H1 (cell line): ENCODE results near the gene ANAPC2. TPM values are rescaled to one million over a fixed set of nuclear protein-coding genes. Genes with fewer than 3 reads are reported as not detected.
A peak's percentile ranks its signal among the peaks of the same experiment; 100 is the strongest.

ENCODE experiments used
- CTCF ChIA-PET: fragments of 300-600 bp; sonication (Branson Sonifier 250); formaldehyde crosslinking; loops from one replicate; lab custom pipeline; 2021; ENCODE audit not compliant: partially characterized antibody; lab: Charles Lee
- POLR2A ChIA-PET: fragments of 300-600 bp; sonication (Branson Sonifier 250); formaldehyde crosslinking; loops from one replicate; lab custom pipeline; 2021; ENCODE audit warnings: inconsistent platforms; ENCODE audit not compliant: partially characterized antibody; lab: Charles Lee
- DNase-seq, 2 experiments: peaks; one replicate each; pipeline versions ENCODE4 v3.0.0 to v3.0.0-alpha.2; 2010 to 2022; ENCODE audit warnings: low spot score in 2 of 2, low read depth in 1 of 2, mixed read lengths in 1 of 2
- FAIRE-seq: peaks from 2 replicates; lab custom pipeline; 2011; peaks lifted over from hg19 to GRCh38; lab: Jason Lieb, UNC
- H2AFZ ChIP-seq: 2 replicates; pipeline ENCODE4 v1.8.1; 2012; ENCODE audit warnings: low read length, inconsistent platforms
- H2AK5ac ChIP-seq: 2 replicates; pipeline ENCODE4 v1.6.1; 2013; ENCODE audit warnings: low read depth, low read length
- H2BK120ac ChIP-seq: replicated peaks from 2 replicates; pipeline ENCODE3; 2013; ENCODE audit warnings: low read depth, low read length, inconsistent platforms
- H2BK12ac ChIP-seq: 2 replicates; pipeline ENCODE4 v1.6.1; 2013; ENCODE audit warnings: low read depth, low read length
- H2BK15ac ChIP-seq: 2 replicates; pipeline ENCODE4 v1.6.1; 2013; ENCODE audit warnings: low read length
- H2BK20ac ChIP-seq: 2 replicates; pipeline ENCODE4 v1.6.1; 2013; ENCODE audit warnings: low read length
- H2BK5ac ChIP-seq: 2 replicates; pipeline ENCODE4 v1.6.1; 2013; ENCODE audit warnings: low read depth, low read length
- H3K14ac ChIP-seq: 2 replicates; pipeline ENCODE4 v1.6.1; 2013; ENCODE audit warnings: inconsistent platforms; ENCODE audit not compliant: insufficient read length
- H3K18ac ChIP-seq: 2 replicates; pipeline ENCODE4 v1.6.1; 2013; ENCODE audit warnings: low read length; ENCODE audit errors: extremely low read depth
- H3K23ac ChIP-seq: 2 replicates; pipeline ENCODE4 v1.6.1; 2013; ENCODE audit warnings: inconsistent platforms; ENCODE audit not compliant: insufficient read length
- H3K23me2 ChIP-seq: 2 replicates; pipeline ENCODE4 v1.6.1; 2013; ENCODE audit warnings: low read depth, low read length
- H3K27ac ChIP-seq: 2 replicates; pipeline ENCODE4 v1.6.1; 2011; ENCODE audit warnings: low read depth, low read length, inconsistent platforms
- H3K27me3 ChIP-seq, 4 experiments: replicated peaks in 1 of 4; 1 replicate in 1 of 4; 2 replicates in 3 of 4; pipeline versions ENCODE4 v1.6.1 to v1.8.1; 2011 to 2013; ENCODE audit warnings: low read length in 3 of 4, mild to moderate bottlenecking in 3 of 4, inconsistent platforms in 2 of 4, mixed read lengths in 2 of 4, moderate library complexity in 1 of 4; ENCODE audit not compliant: control insufficient read depth in 3 of 4, insufficient read depth in 3 of 4; ENCODE audit errors: extremely low read depth in 1 of 4
- H3K36me3 ChIP-seq, 4 experiments: 2 replicates each; pipeline versions ENCODE4 v1.6.1 to v1.8.1; 2011 to 2013; ENCODE audit warnings: mild to moderate bottlenecking in 4 of 4, low read length in 3 of 4, moderate library complexity in 2 of 4, control low read depth in 1 of 4, inconsistent platforms in 1 of 4; ENCODE audit not compliant: insufficient read depth in 4 of 4, control insufficient read depth in 2 of 4
- H3K4ac ChIP-seq: replicated peaks from 2 replicates; pipeline ENCODE3; 2013; ENCODE audit warnings: low read length, low read depth, mixed read lengths, inconsistent platforms; ENCODE audit not compliant: insufficient read length
- H3K4me1 ChIP-seq, 4 experiments: replicated peaks in 1 of 4; 1 replicate in 1 of 4; 2 replicates in 3 of 4; pipeline versions ENCODE4 v1.6.1 to v1.8.1; 2011 to 2013; ENCODE audit warnings: low read length in 3 of 4, inconsistent platforms in 2 of 4, mixed read lengths in 1 of 4; ENCODE audit not compliant: insufficient read depth in 4 of 4, control insufficient read depth in 3 of 4
- H3K4me2 ChIP-seq, 2 experiments: 2 replicates each; pipeline versions ENCODE4 v1.6.1 to v1.8.1; 2011 to 2013; ENCODE audit warnings: low read depth in 2 of 2, low read length in 2 of 2, control low read depth in 1 of 2, inconsistent platforms in 1 of 2, mild to moderate bottlenecking in 1 of 2; ENCODE audit not compliant: insufficient read depth in 1 of 2
- H3K4me3 ChIP-seq, 4 experiments: fragments of 200-600, 300-600 bp in 1 of 4; sonication (generic), shearing (Covaris generic), sonication (Bioruptor Twin) in 1 of 4; 2 replicates each; pipeline versions ENCODE4 v1.5.1 to v1.8.1; 2011 to 2016; ENCODE audit warnings: low read length in 4 of 4, low read depth in 3 of 4, control low read depth in 2 of 4, inconsistent platforms in 2 of 4, mild to moderate bottlenecking in 2 of 4, mixed read lengths in 1 of 4, moderate library complexity in 1 of 4; ENCODE audit not compliant: insufficient read depth in 2 of 4; ENCODE audit errors: extremely low read depth in 1 of 4
- H3K56ac ChIP-seq: replicated peaks from 2 replicates; pipeline ENCODE3; 2013; ENCODE audit warnings: low read depth, mild to moderate bottlenecking, mixed read lengths, low read length, inconsistent platforms; ENCODE audit not compliant: insufficient read length
- H3K79me1 ChIP-seq: 2 replicates; pipeline ENCODE4 v1.6.1; 2013; ENCODE audit warnings: low read depth, low read length, control low read depth
- H3K79me2 ChIP-seq, 2 experiments: 2 replicates each; pipeline versions ENCODE4 v1.6.1 to v1.8.1; 2012 to 2013; ENCODE audit warnings: low read length in 2 of 2, mild to moderate bottlenecking in 2 of 2, inconsistent platforms in 1 of 2; ENCODE audit not compliant: insufficient read depth in 2 of 2, control insufficient read depth in 1 of 2
- H3K9ac ChIP-seq, 4 experiments: replicated peaks in 1 of 4; 1 replicate in 1 of 4; 2 replicates in 3 of 4; pipeline versions ENCODE4 v1.6.1 to v1.8.1; 2011 to 2013; ENCODE audit warnings: low read depth in 3 of 4, low read length in 3 of 4, control low read depth in 2 of 4, mild to moderate bottlenecking in 2 of 4, moderate library complexity in 2 of 4, inconsistent platforms in 1 of 4; ENCODE audit errors: extremely low read depth in 1 of 4
- H3K9me3 ChIP-seq, 2 experiments: 2 replicates each; pipeline versions ENCODE4 v1.6.1 to v1.8.1; 2012 to 2013; ENCODE audit warnings: mild to moderate bottlenecking in 2 of 2, moderate library complexity in 2 of 2, control low read depth in 1 of 2, inconsistent platforms in 1 of 2, low read depth in 1 of 2, low read length in 1 of 2, mixed read lengths in 1 of 2; ENCODE audit not compliant: insufficient read depth in 2 of 2
- H4K20me1 ChIP-seq, 2 experiments: replicated peaks in 1 of 2; 2 replicates each; pipeline versions ENCODE3 to v1.8.1; 2011 to 2013; ENCODE audit warnings: inconsistent platforms in 2 of 2, low read length in 2 of 2, mild to moderate bottlenecking in 1 of 2; ENCODE audit not compliant: insufficient read depth in 2 of 2, control insufficient read depth in 1 of 2
- H4K5ac ChIP-seq: 2 replicates; pipeline ENCODE4 v1.6.1; 2013; ENCODE audit warnings: low read length, low read depth, mixed read lengths, inconsistent platforms; ENCODE audit not compliant: insufficient read length
- H4K8ac ChIP-seq: 2 replicates; pipeline ENCODE4 v1.8.0; 2013; ENCODE audit warnings: mild to moderate bottlenecking, moderate library complexity, low read length, inconsistent platforms; ENCODE audit not compliant: insufficient read depth; ENCODE audit errors: extremely low read depth
- H4K91ac ChIP-seq: replicated peaks from 2 replicates; pipeline ENCODE3; 2013; ENCODE audit warnings: low read length, mixed read lengths, inconsistent platforms; ENCODE audit not compliant: insufficient read length
- CBX8 ChIP-seq: fragments of 300-800, 300-1000 bp; sonication (generic); IDR thresholded peaks from 2 replicates; pipeline ENCODE4 v1.7.1; 2016; ENCODE audit warnings: low read depth, low read length, borderline replicate concordance
- CREB1 ChIP-seq: IDR thresholded peaks from 2 replicates; pipeline ENCODE4 v1.6.1; 2012; ENCODE audit warnings: inconsistent platforms
- CTBP2 ChIP-seq: IDR thresholded peaks from 2 replicates; pipeline ENCODE4 v1.7.0; 2011; ENCODE audit warnings: borderline replicate concordance, mild to moderate bottlenecking, moderate library complexity, mixed read lengths, low read length; ENCODE audit not compliant: insufficient read depth, insufficient read length
- EZH2 ChIP-seq: fragments of 200-600 bp; sonication (generic); IDR thresholded peaks from 2 replicates; pipeline ENCODE4 v1.7.1; 2012; ENCODE audit warnings: low read depth, mild to moderate bottlenecking, moderate library complexity, low read length, inconsistent platforms; ENCODE audit not compliant: severe bottlenecking
- HDAC2 ChIP-seq, 2 experiments: fragments of 300-600 bp in 1 of 2; sonication (generic) in 1 of 2; IDR thresholded peaks; 2 replicates each; pipeline ENCODE4 v1.6.1; 2011 to 2012; ENCODE audit warnings: low read depth in 2 of 2, low read length in 2 of 2, mild to moderate bottlenecking in 2 of 2, moderate library complexity in 2 of 2, borderline replicate concordance in 1 of 2, inconsistent platforms in 1 of 2
- JUN ChIP-seq: IDR thresholded peaks from 2 replicates; pipeline ENCODE4 v1.6.1; 2011; ENCODE audit warnings: low read depth, mild to moderate bottlenecking, improper control_type of control experiment, low read length
- NRF1 ChIP-seq: IDR thresholded peaks from 2 replicates; pipeline ENCODE4 v1.6.1; 2011; ENCODE audit warnings: mild to moderate bottlenecking, low read depth, low read length, improper control_type of control experiment
- RNF2 ChIP-seq: fragments of 200-900, 300-1000 bp; sonication (generic); IDR thresholded peaks from 2 replicates; pipeline ENCODE4 v1.7.1; 2016; ENCODE audit warnings: borderline replicate concordance, low read depth, mild to moderate bottlenecking, antibody characterized with exemption, low read length; ENCODE audit not compliant: poor library complexity, severe bottlenecking; ENCODE audit errors: missing control alignments
- SIN3A ChIP-seq, 2 experiments: IDR thresholded peaks in 1 of 2; conservative IDR thresholded peaks in 1 of 2; 2 replicates each; pipeline ENCODE4 v1.6.1; 2011 to 2012; ENCODE audit warnings: low read length in 2 of 2, improper control_type of control experiment in 1 of 2, low read depth in 1 of 2, mild to moderate bottlenecking in 1 of 2
- SP4 ChIP-seq: IDR thresholded peaks from 2 replicates; pipeline ENCODE4 v1.6.1; 2012; ENCODE audit warnings: low read length, inconsistent platforms
- SRF ChIP-seq: IDR thresholded peaks from 2 replicates; pipeline ENCODE4 v1.6.1; 2011; ENCODE audit warnings: mild to moderate bottlenecking, low read depth, low read length, moderate library complexity
- TCF12 ChIP-seq: IDR thresholded peaks from 2 replicates; pipeline ENCODE4 v1.6.1; 2011; ENCODE audit warnings: low read depth, mild to moderate bottlenecking, low read length
- TEAD4 ChIP-seq: IDR thresholded peaks from 2 replicates; pipeline ENCODE4 v1.6.1; 2012; ENCODE audit warnings: low read depth, low read length, inconsistent platforms, mixed read lengths
- WGBS, 2 experiments: shearing (Covaris generic) in 1 of 2; methylation state at CpG; one replicate each; pipeline versions ENCODE4 v1.1.6 to v1.1.7; 2013 to 2015; ENCODE audit warnings: low lambda C conversion rate in 2 of 2, mixed read lengths in 2 of 2, inconsistent platforms in 1 of 2, low coverage in 1 of 2, missing lambda C conversion rate in 1 of 2; ENCODE audit not compliant: insufficient replicate concordance in 2 of 2, insufficient coverage in 1 of 2, insufficient read length in 1 of 2; ENCODE audit errors: extremely low coverage in 1 of 2, missing lambda C conversion rate in 1 of 2; 5-methylcytosine and 5-hydroxymethylcytosine counted together
- polyA plus RNA-seq, 7 experiments: library from polyadenylated mRNA; depleted of rRNA in 3 of 7; stranded (reverse) in 5 of 7; unstranded in 2 of 7; fragments of >200 nt in 5 of 7; fragments of 200-250 nt in 2 of 7; gene quantifications; 1 replicate in 5 of 7; 2 replicates in 1 of 7; 4 replicates in 1 of 7; pipeline versions ENCODE4 v1.2.1 to v1.2.3, GENCODE V29; 2011 to 2013; ENCODE audit warnings: missing spikeins in 2 of 7, mixed read lengths in 2 of 7
- total RNA-seq: library from RNA; stranded (reverse); fragmentation: NEBNext Ultra II Directional; extraction: Animal tissue kit (Norgen Biotek cat#: 25700); gene quantifications from 2 replicates; pipeline ENCODE4 v1.2.1, GENCODE V29; 2021

Gene ANAPC2
- total and polyA plus RNA-seq, 2 of the 8 experiments (the other 6 are each of a cell fraction or from before 2014, with no cell fraction given), result 30.2 to 37.7 TPM

- Histone ChIP-seq H3K23me2 (peaks cover 3% of the 10 kb centered on the region; the same call in 1 of the 2 replicates), H3K4ac (no peak overlapping the region), H2BK120ac (no peak overlapping the region), H4K8ac (peak overlapping the region; percentile 46; the same call in 1 of the 2 replicates), H3K4me2 (no peak overlapping the region), H3K9ac (no peak overlapping the region), H3K27me3 (no peaks in the 10 kb centered on the region), H3K23ac (no peak overlapping the region), H3K79me2 (peaks cover 0 to 23% of the 10 kb centered on the region in 2 experiments; a peak in 1 of 4 replicates), H2BK15ac (no peak overlapping the region), H3K79me1 (peaks cover 12% of the 10 kb centered on the region), H3K14ac (no peak overlapping the region), H3K56ac (no peak overlapping the region), H3K36me3 (peaks cover 0 to 4% (median 1%) of the 10 kb centered on the region in 4 experiments; a peak in 2 of 8 replicates), H2BK20ac (no peak overlapping the region), H3K18ac (no peak overlapping the region), H3K27ac (no peak overlapping the region), H2BK5ac (no peak overlapping the region), H4K5ac (no peak overlapping the region), H3K4me1 (peaks cover 0 to 25% (median 8%) of the 10 kb centered on the region in 4 experiments; a peak in 6 of 7 replicates), H2AK5ac (no peak overlapping the region), H2AFZ (no peak overlapping the region), H4K91ac (no peak overlapping the region), H3K9me3 (no peaks in the 10 kb centered on the region), H2BK12ac (no peak overlapping the region), H4K20me1 (peaks cover 15 to 30% of the 10 kb centered on the region in 2 experiments), H3K4me3 (no peak overlapping the region)
- ChIA-PET POLR2A (interaction anchor here (0.6 to 11.0 kb wide), 7 partner anchors 9 to 67 kb away, joined by 3 to 107 read pairs (median 3); partner anchors contain the start of genes NDOR1, RNF224, TMEM203 and TUBB4B), CTCF (interaction anchor here (1.1 to 14.0 kb wide), 5 partner anchors 15 to 62 kb away, joined by 3 to 204 read pairs (median 4); partner anchors contain the start of genes CYSRT1, LRRC26, RNF208 and RNF224)
- FAIRE-seq, result no peak
- DNase-seq, result no peak
- WGBS, 2 experiments, result 79% methylated on average over 2 of the region's 2 CpGs; no CpG with 5 or more reads in 1 of the 2 experiments
- no peak for TF ChIP-seq SRF
- TF ChIP-seq SIN3A (conservative IDR thresholded peaks at IDR 0.05 in 1 of 2, IDR thresholded peaks at IDR 0.05 in 1 of 2; ENCODE audit: low read depth in 1 of 2, low read length in 2 of 2), result no peak
- TF ChIP-seq RNF2, result no peak
- TF ChIP-seq CREB1, result no peak
- no peak for TF ChIP-seq NRF1
- TF ChIP-seq CTBP2, result no peak
- no peak for TF ChIP-seq SP4
- no peak for TF ChIP-seq JUN
- TF ChIP-seq CBX8, result no peak
- no peak for TF ChIP-seq TCF12
- TF ChIP-seq EZH2, result no peak
- TF ChIP-seq HDAC2 (IDR thresholded peaks at IDR 0.05; ENCODE audit: borderline replicate concordance in 1 of 2, low read depth in 2 of 2, low read length in 2 of 2), result no peak
- no peak for TF ChIP-seq TEAD4
These were observed 4.5 kb upstream of the ANAPC2 start for GRCh38 chr9:137192859-137193258.
